ELF-1 (cell line): ENCODE results near the gene VPS9D1.

Experiments
- DNase-seq: peaks from one replicate; pipeline ENCODE4 v3.0.0-alpha.2; 2016; ENCODE audit warnings: low read depth, low spot score

VPS9D1 gene

DNA sequence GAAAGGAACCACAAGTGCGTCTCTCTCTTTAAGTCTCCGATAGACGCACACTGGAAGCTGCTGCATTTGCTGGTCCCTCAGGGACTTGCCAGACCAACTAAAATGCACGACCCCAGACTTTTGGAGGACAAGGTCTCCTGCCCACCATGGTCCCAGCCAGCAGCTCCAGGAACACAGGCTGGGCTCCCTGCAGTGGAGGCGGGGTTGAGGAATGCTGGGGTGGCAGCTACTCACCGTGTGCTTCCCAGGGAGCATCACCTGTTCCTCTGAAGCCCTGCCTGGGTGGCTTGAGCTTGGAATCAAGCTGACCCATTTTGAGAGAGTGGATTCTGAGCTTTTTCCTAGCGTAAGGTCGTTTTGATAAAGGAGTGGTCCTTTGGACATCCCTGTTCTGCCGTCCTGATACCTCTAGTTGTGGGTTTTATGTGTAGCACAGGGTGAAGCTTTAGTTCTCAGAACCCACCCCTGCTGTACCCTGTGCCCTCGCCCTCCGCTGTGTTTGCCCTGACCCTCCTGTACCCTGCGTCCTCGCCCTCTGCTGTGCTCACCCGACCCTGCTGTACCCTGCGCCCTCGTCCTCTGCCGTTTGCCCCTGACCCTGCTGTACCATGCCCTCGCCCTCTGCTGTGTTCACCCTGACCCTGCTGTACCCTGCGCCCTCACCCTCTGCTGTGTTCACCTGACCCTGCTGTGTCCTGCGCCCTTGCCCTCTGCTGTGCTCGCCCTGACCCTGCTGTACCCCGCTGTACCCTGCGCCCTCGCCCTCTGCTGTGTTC, 11.6 kb upstream of the VPS9D1 start:
- DNase-seq: no peak

DNA sequence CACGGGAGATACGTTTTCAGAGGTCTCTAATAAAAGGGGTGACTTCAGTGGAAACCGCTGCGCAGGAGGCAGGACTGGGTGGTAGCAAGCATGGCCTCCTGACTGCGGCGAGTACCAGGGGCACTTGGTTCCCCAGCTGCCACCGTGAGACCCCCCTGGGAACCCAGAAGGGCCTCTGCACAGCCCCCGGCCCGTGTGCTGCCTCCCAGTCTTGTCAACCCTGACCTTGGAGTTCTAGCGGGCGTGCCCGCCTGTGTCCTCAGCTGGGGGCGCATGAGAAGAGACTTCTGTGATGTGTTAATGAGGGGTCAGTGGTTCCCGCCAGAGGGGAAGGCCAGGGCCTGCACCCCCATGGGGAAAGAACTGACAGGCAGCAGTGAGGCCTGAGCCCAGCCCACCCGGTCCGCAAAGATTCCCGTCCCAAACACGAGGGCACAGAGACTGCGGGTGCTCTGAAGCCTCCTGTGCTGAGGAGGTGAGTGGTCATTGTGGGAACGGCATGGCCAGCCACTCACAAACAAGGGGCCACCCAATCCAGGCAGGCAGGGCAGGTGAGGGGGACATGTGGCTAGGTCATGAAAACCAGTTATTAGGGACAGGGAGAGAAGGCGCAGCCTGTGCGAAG, 10.0 kb upstream of the VPS9D1 start:
- DNase-seq: no peak

DNA sequence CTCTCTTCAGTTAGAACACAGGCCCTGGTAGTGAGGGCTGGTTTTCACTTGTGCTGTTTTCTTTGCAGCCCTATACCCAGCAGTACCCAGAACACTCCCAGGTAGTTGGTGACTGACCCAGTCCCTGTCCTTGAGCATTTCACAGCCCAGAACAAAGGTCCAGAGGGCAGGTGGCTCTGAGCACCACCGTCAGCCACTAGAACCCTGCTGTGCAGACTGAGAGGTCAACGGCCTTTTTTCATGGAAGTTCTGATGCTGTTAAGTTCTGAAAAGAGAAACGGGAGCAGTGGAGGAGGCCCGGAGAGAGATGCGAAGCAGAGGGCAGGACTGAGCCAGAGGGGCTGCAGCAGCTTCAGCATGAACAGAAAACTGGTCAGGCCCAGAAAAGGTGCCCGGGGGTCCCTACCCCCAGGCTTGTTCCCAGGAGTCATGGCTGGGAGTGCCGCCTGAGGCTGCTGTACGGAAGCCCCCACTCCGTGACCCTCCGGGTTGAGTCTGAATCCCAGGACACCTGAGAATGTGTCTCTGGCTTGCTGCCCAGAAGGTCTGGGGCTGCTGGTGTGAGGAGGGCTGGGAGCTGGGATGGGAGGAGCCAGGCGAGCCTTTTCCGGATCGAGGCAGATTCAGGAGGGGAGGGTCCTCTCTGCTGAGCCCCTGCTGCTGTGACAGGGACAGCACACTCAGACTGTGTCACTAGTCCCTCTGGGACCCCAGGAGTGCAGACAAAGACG, 9.3 kb upstream of the VPS9D1 start:
- DNase-seq: peak; percentile 57

DNA sequence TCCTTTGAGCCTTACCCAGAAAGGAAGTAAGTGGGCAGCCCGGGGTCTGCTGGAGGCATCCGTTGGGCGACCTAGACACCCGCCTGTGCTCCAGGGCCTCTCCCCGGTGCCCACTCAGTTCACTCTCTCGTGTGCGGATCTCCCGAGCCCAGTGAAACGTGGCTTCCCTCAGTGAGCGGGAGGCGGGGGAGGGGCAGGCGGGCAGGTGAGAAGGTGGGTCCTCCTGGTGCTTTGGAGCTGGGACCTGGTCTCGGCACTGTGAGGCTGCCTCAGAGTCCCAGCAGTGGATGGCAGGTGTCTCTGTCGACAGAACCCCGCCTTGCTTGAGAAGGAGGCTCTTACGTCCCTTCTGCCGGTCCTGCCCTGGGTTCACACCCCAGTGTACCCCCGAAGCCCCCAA, 8.6 kb upstream of the VPS9D1 start:
- no peak for DNase-seq

DNA sequence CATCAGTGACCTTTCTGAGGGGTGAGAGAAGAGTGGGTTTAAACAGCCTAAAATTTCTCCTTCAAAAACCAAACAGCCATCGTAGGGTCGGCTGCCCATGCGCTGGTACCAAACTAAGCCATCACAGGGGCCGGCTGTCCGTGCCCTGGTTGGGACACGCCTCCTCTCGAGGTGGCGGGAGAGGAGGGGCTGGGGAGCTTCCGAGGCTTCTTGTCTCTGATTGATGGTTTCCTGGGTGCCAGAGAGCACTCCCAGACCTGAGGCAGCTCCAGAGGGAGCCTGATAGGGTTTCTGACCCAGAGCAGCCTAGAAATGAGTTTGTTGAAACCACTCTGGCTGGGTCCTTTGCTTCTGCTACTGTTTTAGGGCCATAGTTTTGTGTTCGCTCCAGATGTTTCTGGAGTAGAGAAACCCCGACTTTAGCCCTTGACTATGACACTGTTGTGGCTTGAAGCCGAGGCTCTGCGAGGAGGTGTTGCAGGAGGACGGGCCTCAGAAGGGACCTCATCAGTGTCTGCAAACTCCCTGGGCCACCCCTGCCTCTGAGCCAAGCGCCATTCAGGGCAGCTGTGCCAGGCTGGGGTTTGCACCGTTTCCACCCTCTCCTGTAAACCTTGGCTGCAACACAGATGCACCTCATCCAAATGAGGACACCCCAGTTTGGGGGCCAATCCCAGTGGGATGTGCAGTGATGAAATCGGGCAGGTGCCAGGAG, 6.9 kb upstream of the VPS9D1 start:
- DNase-seq: no peak

DNA sequence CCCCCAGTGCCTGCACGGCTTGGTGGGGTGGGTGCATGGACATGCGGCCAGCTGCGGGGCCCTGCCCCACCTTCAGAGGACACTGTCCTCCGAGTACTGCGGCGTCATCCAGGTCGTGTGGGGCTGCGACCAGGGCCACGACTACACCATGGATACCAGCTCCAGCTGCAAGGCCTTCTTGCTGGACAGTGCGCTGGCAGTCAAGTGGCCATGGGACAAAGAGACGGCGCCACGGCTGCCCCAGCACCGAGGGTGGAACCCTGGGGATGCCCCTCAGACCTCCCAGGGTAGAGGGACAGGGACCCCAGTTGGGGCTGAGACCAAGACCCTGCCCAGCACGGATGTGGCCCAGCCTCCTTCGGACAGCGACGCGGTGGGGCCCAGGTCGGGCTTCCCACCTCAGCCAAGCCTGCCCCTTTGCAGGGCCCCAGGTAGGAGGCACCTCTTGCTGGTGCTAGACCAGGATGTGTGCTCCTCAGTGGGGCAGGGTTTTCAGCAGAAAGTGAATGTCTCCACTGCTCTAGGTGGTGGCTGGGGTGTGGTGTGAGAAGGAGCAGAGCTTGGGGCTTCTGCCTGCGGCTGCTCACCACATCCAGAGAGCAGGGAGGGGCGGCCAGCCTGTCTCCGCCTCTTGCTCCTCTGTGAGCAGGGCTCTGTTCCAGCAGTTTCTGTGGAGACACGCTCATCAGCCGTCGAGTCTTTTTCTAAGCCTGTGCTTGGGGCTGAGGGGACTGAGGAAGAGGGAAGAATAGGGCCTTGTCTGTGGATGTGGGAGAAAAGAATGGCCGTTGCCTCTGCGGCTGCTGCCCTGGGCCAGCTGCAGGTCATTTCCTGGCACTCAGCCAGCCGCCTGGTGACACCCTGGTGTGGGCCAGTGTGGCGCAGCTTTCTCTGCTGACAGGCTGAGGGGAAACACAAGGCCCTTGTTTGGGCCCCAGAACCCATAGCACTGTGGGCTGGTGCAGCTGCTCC, 2.9 kb upstream of the VPS9D1 start:
- no peak for DNase-seq

DNA sequence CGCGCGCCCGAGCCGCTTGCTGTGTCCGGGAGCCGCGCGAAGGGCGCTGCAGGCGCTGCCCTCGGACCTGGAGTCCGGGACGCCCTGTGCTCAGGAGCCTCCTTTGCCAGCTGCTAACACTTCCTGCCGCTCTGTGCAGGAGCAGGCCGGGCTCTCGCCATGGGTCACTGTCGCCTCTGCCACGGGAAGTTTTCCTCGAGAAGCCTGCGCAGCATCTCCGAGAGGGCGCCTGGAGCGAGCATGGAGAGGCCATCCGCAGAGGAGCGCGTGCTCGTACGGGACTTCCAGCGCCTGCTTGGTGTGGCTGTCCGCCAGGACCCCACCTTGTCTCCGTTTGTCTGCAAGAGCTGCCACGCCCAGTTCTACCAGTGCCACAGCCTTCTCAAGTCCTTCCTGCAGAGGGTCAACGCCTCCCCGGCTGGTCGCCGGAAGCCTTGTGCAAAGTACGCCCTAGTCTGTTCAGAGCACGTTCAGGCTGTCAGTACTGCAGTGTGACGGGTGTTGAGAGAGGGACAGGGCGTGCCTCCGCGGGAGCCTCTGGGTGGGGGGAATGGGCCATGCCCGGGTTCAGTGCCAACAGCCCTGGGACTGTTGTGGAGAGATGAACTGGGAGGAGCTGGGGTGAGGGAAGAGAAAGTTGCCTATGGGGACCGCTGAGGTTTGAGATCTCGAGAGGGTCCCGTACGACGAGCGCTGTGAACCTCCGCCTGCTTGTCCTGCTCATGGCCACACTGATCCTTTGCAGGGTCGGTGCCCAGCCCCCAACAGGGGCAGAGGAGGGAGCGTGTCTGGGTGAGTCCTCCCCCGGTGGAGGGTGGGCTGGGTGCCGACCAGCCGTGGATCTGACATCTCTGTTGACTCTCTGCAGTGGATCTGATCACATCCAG, 1.9 kb upstream of the VPS9D1 start:
- DNase-seq: peak; percentile 69

DNA sequence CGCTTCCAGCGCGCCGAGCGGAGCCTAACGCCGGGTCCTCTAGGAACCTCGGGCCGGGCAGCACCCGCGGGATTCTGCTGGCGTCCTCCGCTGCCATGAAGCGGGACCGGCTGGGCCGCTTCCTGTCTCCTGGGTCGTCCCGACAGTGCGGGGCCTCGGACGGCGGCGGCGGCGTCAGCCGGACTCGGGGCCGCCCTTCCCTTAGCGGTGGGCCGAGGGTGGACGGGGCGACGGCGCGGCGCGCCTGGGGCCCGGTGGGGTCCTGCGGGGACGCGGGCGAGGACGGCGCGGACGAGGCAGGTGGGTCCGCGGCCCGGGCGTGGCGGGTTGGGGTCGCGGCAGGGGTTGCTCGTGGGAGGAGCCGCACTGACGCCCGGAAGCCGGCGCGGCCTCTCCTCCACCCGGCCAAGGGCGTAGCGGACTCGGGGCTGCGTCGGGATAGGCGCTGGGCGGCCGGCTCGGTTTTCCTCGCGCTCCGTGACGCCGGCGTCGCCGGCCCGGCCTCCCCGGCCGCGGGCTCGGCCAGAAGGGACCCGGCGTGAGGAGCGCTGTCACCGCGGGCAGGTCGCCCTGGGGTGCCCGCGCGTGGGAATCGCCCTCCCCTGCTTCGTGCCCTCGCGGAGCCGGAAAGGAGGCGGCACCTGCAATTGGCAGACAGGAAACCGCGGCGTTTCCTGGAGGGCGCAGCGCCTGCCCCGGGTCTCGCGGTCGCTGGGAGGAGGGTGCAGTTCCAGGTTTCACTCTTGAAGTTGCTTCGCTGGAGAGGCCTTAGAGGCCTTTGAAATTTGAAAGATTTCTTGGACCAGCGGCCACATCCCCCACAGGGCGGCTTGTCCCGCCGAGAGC, 1.1 kb upstream of the VPS9D1 start:
- DNase-seq: peak; percentile 53

DNA sequence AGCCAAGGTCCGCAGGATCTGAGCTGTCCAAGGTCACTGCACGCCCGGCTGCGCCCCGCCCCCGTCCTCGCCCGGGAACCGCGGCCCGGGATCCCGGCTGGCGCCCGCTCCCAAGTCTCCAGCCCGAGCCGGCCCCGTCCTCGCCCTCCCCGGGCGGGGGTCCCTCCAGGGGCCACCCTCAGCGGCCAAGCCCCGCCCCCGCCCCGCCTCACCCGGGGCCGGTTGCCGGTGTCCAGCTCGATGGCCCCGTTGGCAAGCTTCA, 216 bp downstream of the VPS9D1 start:
- no peak for DNase-seq

DNA sequence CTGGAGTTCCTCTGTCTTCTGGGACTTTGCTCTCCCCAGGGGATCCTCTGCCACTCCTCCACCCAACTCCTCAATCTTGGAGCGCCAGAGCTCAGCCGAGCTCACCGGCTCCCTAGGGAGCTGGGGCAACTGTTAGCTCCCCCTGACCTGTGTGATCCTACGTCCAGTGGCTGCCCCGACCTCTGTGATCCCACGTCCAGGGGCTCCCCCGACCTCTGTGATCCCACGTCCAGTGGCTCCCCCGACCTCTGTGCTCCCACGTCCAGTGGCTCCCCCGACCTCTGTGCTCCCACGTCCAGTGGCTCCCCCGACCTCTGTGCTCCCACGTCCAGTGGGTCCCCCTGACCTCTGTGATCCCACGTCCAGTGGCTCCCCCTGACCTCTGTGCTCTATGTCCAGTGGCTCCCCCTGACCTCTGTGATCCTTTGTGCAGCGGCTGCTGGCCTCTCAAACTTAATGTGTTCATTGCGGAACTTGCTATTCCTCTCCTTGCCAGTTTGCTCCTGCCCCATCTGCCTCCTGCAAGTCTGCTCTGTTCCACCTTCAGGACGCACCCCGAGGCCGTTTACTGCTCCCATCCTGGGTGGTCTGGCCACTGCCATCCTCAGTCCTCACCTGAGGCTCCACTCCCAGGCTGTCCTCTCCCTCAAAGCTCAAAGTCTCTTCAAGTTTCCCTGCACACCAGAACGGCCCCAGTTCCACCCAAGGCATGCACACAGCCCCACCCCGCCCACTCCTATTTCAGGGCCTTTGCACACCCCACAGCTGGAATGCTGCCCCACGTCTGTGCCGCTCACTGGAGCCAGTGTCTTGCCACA, 2.8 kb downstream of the VPS9D1 start:
- DNase-seq: no peak

DNA sequence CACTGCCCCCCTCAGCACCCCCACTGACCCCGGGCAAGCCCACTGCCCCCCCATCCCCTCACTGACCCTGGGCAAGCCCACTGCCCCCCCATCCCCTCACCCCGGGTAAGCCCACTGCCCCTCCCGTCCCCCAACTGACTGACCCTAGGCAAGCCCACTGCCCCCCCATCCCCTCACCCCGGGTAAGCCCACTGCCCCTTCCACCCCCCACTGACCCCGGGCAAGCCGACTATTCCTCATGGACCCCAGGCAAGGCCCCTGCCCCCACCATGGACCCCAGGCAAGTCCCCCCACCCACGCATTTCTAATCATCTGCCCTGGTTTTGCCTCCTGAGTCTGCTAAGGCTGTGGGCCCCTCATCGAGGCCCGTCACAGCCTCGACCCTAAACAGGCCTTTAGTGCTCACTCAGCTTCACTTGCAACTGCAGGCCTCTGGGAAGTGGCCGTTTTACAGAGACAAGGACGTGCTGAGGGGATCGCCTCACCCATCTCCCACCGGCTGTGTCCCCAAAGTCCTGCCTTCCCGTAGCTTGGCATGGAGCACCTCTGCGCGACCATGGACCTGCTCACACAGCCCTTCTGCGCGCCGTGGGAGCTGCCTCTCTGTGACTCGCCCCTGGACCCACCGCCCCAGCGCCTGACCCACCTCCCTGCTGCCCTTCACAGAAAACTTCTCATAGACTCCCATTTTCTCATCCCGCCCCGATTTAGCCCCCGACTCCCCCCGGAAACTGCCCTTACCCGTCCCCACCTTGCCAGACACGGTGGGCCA, 3.6 kb downstream of the VPS9D1 start:
- no peak for DNase-seq

DNA sequence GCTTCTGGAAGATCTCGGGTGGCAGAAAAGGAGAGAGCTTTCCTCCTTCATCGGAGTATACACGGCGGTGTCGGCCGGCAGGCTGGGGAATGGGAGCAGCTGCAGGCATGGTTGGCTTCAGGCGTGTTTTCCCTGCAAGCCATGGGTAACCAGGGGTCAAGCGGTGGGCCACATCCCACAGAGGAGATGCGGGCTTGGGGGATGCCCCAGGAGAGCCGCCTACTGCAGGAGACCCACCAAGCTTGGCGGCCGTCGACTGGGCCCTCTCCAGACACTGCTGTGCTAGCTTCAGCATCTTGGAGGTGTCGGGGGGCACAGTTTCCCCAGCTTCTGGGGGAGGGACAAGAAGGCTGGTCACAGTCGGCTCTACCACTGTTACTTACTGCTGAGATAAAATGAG, 4.2 kb downstream of the VPS9D1 start:
- DNase-seq: no peak

DNA sequence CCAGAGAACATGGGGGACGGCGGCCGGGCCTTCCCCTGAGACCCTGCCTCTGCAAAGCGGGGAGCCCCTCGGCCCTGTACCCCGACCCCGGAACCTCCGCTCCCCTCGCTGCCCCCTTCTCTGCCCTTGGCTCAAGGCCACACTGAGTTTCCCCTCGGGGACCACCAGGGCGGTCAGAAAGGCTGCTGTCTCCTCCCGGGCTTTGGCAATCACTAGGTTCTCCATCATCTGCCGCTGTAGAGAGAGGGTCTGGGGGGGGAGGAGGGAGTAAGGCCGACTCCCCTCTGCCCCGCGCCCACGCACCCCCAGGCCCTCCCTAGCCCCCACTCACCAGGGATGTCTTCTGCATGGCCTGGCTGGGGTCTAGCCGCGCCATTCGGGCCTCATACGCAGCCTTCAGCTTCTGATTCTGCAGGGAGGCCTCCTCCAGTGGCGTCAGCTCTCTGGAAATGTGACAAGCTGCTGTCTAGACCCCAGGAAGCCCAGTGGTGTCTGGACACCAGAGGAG, 8.4 kb downstream of the VPS9D1 start:
- DNase-seq: no peak

DNA sequence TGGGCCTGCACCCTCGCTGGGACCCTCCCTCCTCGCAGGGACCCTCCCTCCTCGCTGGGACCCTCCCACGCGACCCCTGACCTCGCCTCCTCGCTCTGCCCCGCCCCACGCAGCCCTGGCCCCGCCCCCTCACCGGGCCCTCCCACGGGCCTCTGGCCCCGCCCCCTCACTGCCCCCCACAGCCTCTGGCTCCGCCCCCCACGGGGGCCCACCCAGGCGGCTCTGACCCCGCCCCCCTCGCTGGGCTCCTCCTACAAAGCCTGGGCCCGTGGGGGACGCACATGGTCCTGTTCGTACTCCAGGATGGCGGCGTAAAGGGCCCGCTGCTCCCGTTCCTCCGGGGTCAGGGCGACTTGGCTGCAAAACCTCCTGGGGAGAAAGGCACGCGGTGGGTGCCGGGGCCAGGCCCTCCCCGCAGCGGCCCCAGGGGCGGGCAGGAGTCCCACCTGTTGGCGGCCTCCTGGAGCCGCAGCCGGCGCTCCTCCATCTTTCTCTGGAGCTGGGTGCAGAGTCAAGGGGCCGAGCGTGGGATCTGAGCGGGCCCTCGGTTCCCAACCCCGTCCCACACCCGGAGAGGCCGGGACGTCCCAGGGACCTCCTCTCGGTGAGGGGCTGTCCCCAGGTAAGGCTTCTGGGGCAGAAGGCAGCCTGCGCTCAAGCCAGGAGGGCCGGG, 9.0 kb downstream of the VPS9D1 start:
- DNase-seq: peak; percentile 48

DNA sequence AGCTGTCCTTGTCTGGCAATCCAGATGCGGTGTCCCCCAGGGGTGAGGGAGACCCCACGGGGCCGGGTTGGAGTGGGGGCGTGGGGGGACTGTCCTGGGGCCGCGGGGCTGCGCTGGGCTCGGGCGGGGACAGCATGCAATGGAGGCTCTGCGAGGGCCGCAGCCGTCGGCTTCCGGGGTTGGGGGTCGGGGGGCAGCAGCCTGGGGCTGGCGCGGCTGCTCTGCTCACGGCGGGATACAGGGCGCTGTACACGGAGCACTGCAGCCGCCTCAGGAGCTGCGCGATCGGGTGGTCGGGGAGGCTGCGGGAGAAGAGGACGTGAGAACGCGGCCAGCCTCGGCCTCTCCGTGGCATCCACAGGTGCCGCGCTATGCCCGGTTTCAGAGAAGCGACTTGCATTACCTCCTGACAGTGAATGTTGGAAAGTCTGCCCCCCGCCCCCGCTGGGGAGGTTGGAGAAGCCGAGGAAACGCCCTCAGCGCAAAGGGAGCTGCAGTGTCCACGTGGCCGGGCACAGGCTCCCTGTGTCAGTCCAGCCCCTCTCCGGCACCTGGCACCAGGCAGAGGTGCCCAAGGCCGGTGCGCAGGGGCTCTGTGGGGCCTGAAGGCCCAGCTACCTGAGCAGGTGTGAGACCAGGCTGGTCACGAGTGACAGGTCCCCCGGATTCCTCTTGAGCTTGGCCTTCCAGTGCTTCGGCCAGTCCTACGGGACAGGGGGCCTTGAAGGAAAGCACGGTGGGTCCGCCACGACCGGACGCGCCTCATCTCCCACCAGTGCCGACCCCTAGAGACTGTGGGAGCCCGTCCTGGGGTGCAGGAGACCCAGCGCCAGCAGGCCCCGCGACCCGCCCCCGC, 9.8 kb downstream of the VPS9D1 start:
- DNase-seq: peak; percentile 54
